BE2C (cell line): ENCODE measurements around the gene DAPK1.

Source experiments
- DNase-seq: peaks from one replicate; pipeline ENCODE4 v3.0.0-alpha.2; 2020
- H3K27me3 ChIP-seq: fragments of 250-450 bp; sonication (Bioruptor Pico); 2 replicates; pipeline ENCODE4 v1.5.1; 2020; ENCODE audit warnings: mild to moderate bottlenecking
- H3K36me3 ChIP-seq: fragments of 250-450 bp; sonication (Bioruptor Pico); 2 replicates; pipeline ENCODE4 v1.5.1; 2020; ENCODE audit warnings: mild to moderate bottlenecking
- H3K4me1 ChIP-seq: fragments of 250-450 bp; sonication (Bioruptor Pico); 2 replicates; pipeline ENCODE4 v1.5.1; 2020
- H3K4me3 ChIP-seq: 2 replicates; pipeline ENCODE4 v1.5.1; 2011; ENCODE audit warnings: low read depth, low read length
- H3K9me3 ChIP-seq: fragments of 250-450 bp; sonication (Bioruptor Pico); 2 replicates; pipeline ENCODE4 v1.5.1; 2020
- CTCF ChIP-seq: IDR thresholded peaks from 2 replicates; pipeline ENCODE4 v1.5.1; 2012; ENCODE audit warnings: mild to moderate bottlenecking, low read depth, low read length

The DAPK1 gene

GRCh38 chr9:87702921-87703320 is 205.3 kb downstream of the DAPK1 start:
- peaks cover 5% of the 10 kb centered on the region for H3K4me1 ChIP-seq
- TF ChIP-seq CTCF: no peak
- H3K4me3 ChIP-seq: no peak overlapping the region
- no peaks in the 10 kb centered on the region for H3K27me3 ChIP-seq
- H3K9me3 ChIP-seq: no peaks in the 10 kb centered on the region
- DNase-seq: no peak
- H3K36me3 ChIP-seq: peaks cover 16% of the 10 kb centered on the region

- H3K4me1 ChIP-seq: peaks cover 5% of the 10 kb centered on the region
- H3K9me3 ChIP-seq: no peaks in the 10 kb centered on the region
- H3K4me3 ChIP-seq: no peak overlapping the region
- no peak for DNase-seq
- no peak for TF ChIP-seq CTCF
- H3K36me3 ChIP-seq: peaks cover 13% of the 10 kb centered on the region
- no peaks in the 10 kb centered on the region for H3K27me3 ChIP-seq
Observed at GRCh38 chr9:87703636-87704276, 206.1 kb downstream of the DAPK1 start.

GRCh38 chr9:87704342-87704741 is 206.7 kb downstream of the DAPK1 start:
- Histone ChIP-seq H3K4me1 (peaks cover 5% of the 10 kb centered on the region), H3K9me3 (no peaks in the 10 kb centered on the region), H3K4me3 (no peak overlapping the region), H3K36me3 (peaks cover 13% of the 10 kb centered on the region), H3K27me3 (no peaks in the 10 kb centered on the region)
- DNase-seq: no peak
- TF ChIP-seq CTCF: no peak

- H3K4me3 ChIP-seq: no peak overlapping the region
- peaks cover 5% of the 10 kb centered on the region for H3K4me1 ChIP-seq
- H3K9me3 ChIP-seq: no peaks in the 10 kb centered on the region
- no peak for DNase-seq
- peaks cover 13% of the 10 kb centered on the region for H3K36me3 ChIP-seq
- no peak for TF ChIP-seq CTCF
- no peaks in the 10 kb centered on the region for H3K27me3 ChIP-seq
Observed at GRCh38 chr9:87706066-87706739, 208.5 kb downstream of the DAPK1 start.

- Histone ChIP-seq H3K36me3 (peaks cover 13% of the 10 kb centered on the region), H3K4me3 (no peak overlapping the region), H3K27me3 (no peaks in the 10 kb centered on the region), H3K4me1 (peaks cover 5% of the 10 kb centered on the region), H3K9me3 (no peaks in the 10 kb centered on the region)
- DNase-seq: no peak
- no peak for TF ChIP-seq CTCF
Observed at GRCh38 chr9:87707805-87708506, 210.3 kb downstream of the DAPK1 start.

- H3K36me3 ChIP-seq: peaks cover 13% of the 10 kb centered on the region
- no peaks in the 10 kb centered on the region for H3K27me3 ChIP-seq
- H3K4me3 ChIP-seq: no peak overlapping the region
- TF ChIP-seq CTCF: no peak
- peaks cover 5% of the 10 kb centered on the region for H3K4me1 ChIP-seq
- no peaks in the 10 kb centered on the region for H3K9me3 ChIP-seq
- no peak for DNase-seq
Observed at GRCh38 chr9:87708546-87708945, 210.9 kb downstream of the DAPK1 start.
